CD4-positive, alpha-beta T cell (primary cell): Measurements from ENCODE around the gene SPECC1L. TPM values are rescaled to one million over a fixed set of nuclear protein-coding genes. Genes with fewer than 3 reads are reported as not detected.

ENCODE experiments used
- ATAC-seq: fragments of 200-7000 bp; cut with Tn5 transposase; one replicate; pipeline ENCODE4 v1.10.0; 2022; ENCODE audit warnings: mild to moderate bottlenecking; ENCODE audit not compliant: poor library complexity
- CTCF ChIA-PET: fragments of 350-600 bp; sonication (Branson Sonifier 250); formaldehyde crosslinking; loops from one replicate; lab custom pipeline; 2021; ENCODE audit warnings: antibody characterized with exemption, inconsistent platforms; lab: Charles Lee
- POLR2A ChIA-PET: fragments of 350-600 bp; sonication (Branson Sonifier 250); formaldehyde crosslinking; loops from one replicate; lab custom pipeline; 2021; ENCODE audit warnings: antibody characterized with exemption, inconsistent platforms; lab: Charles Lee
- DNase-seq, 14 experiments: peaks; one replicate each; pipeline ENCODE4 v3.0.0-alpha.2; 2013 to 2020; ENCODE audit warnings: mixed read lengths in 2 of 14
- H3K27ac ChIP-seq, 2 donors: one replicate each; pipeline versions ENCODE4 v1.5.1 to v1.7.0; 2013; ENCODE audit warnings: low read length in 2 of 2, low read depth in 1 of 2, mild to moderate bottlenecking in 1 of 2
- H3K27me3 ChIP-seq, 2 experiments: 1 replicate in 1 of 2; 2 replicates in 1 of 2; pipeline versions ENCODE4 v1.6.1 to v1.7.0; 2013; ENCODE audit warnings: low read length in 2 of 2, control low read depth in 1 of 2, mild to moderate bottlenecking in 1 of 2, moderate library complexity in 1 of 2; ENCODE audit not compliant: insufficient read depth in 2 of 2, control insufficient read depth in 1 of 2
- H3K36me3 ChIP-seq: one replicate; pipeline ENCODE4 v1.6.1; 2013; ENCODE audit warnings: low read length, control low read depth; ENCODE audit not compliant: insufficient read depth
- H3K4me1 ChIP-seq: one replicate; pipeline ENCODE4 v1.6.1; 2013; ENCODE audit warnings: low read length, control low read depth; ENCODE audit not compliant: insufficient read depth
- H3K4me3 ChIP-seq: one replicate; pipeline ENCODE4 v1.5.1; 2013; ENCODE audit warnings: mild to moderate bottlenecking, low read length, moderate library complexity
- H3K9me3 ChIP-seq, 2 experiments: 1 replicate in 1 of 2; 2 replicates in 1 of 2; pipeline versions ENCODE4 v1.6.1 to v1.7.0; 2013; ENCODE audit warnings: low read length in 2 of 2, mild to moderate bottlenecking in 2 of 2, control low read depth in 1 of 2, moderate library complexity in 1 of 2; ENCODE audit not compliant: control insufficient read depth in 1 of 2, insufficient read depth in 1 of 2
- H3K27ac Mint-ChIP-seq: one replicate; pipeline ENCODE4 v1.8.0; 2020; ENCODE audit warnings: mixed read lengths
- H3K27me3 Mint-ChIP-seq: one replicate; pipeline ENCODE4 v1.8.0; 2021; ENCODE audit warnings: mixed read lengths
- H3K36me3 Mint-ChIP-seq: one replicate; pipeline ENCODE4 v1.8.0; 2021; ENCODE audit warnings: low read depth, mixed read lengths
- H3K4me1 Mint-ChIP-seq: one replicate; pipeline ENCODE4 v1.8.0; 2021; ENCODE audit warnings: low read depth, mixed read lengths
- H3K4me3 Mint-ChIP-seq: one replicate; pipeline ENCODE4 v1.8.0; 2020; ENCODE audit warnings: mild to moderate bottlenecking, mixed read lengths
- H3K9me3 Mint-ChIP-seq: one replicate; pipeline ENCODE4 v1.8.0; 2020; ENCODE audit warnings: mixed read lengths
- CTCF ChIP-seq: fragments of 200-600 bp; IDR thresholded peaks from one replicate; pipeline ENCODE4 v1.8.0; 2022; ENCODE audit warnings: antibody characterized with exemption, mild to moderate bottlenecking
- intact Hi-C, 2 experiments: fragments of 100-400 bp; cut with DNase I in 1 of 2; cut with micrococcal nuclease in 1 of 2; formaldehyde crosslinking; loops; one replicate each; pipeline versions ENCODE4 v1.15.1 to v1.9.0; 2023 to 2025; cut with DNase I, micrococcal nuclease
- total RNA-seq, 174 experiments: library from RNA in 2 of 174; stranded (reverse) in 2 of 174; gene quantifications; one replicate each; pipeline ENCODE4 v1.2.3 and lab custom pipeline; 2021 to 2026

Gene SPECC1L
- total RNA-seq, 2 experiments from 2014 or later, result 27.5 to 31.8 TPM

DNA sequence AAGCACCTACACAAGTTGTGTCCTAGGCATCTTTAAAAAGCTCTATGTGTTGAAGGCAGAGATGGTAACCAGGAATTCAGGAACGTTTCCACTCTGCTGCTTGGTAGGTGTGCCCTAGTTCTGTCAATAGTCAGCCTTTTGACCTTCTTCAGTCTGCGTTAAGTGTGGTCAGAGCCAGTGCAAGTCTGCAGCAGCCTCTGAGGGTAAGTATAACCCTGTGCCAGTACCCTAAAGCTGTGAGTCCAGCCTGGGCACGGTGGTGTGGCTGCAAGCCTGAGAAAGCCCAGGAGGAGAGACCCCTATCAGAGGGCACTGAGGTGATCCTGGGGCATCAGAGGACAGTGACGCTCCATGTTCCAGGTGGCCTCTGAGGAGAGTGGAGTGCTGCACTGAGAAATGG is 80.0 kb downstream of the SPECC1L start:
- CTCF ChIA-PET, result no interaction called here
- DNase-seq (no peak), ATAC-seq (no peak)
- POLR2A ChIA-PET, result no interaction called here
- H3K27ac ChIP-seq, result no peak overlapping the region
- H3K4me1 ChIP-seq, result no peaks in the 10 kb centered on the region
- no peak for TF ChIP-seq CTCF
- Mint-ChIP-seq H3K27ac (no peak overlapping the region), H3K9me3 (no peaks in the 10 kb centered on the region), H3K4me1 (no peaks in the 10 kb centered on the region), H3K36me3 (peaks cover 94% of the 10 kb centered on the region), H3K4me3 (no peak overlapping the region), H3K27me3 (no peaks in the 10 kb centered on the region)
- H3K27me3 ChIP-seq, result no peaks in the 10 kb centered on the region
- no peak overlapping the region for H3K4me3 ChIP-seq
- peaks cover 0 to 6% of the 10 kb centered on the region in 2 experiments for H3K9me3 ChIP-seq
- intact Hi-C loops, result no loop called here
- H3K36me3 ChIP-seq, result peaks cover 68% of the 10 kb centered on the region

- CTCF ChIA-PET, result no interaction called here
Measured at GRCh38 chr22:24353121-24353520, 82.5 kb downstream of the SPECC1L start.

DNA sequence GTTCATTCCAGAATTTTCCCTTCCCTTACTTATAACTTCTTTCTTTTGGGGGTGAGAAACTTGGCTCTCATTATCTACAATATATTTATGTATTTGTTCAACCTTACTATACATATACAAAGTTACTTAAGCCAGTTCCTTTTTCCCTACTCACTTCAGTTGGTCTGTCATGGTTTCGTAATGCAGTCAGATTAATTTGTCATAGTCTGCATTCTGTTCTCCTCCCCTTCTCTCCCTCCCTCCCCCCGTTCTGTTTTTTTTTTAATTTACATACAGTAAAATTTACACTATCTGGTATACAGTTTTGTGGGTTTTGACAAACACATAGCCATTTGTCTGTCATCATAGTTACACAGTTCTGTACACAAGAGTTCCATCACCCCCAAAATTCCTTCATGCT is 84.9 kb downstream of the SPECC1L start:
- Histone ChIP-seq H3K4me3 (no peak overlapping the region), H3K36me3 (peaks cover 39% of the 10 kb centered on the region), H3K4me1 (no peaks in the 10 kb centered on the region), H3K27me3 (no peaks in the 10 kb centered on the region), H3K27ac (no peak overlapping the region), H3K9me3 (peaks cover 0 to 6% of the 10 kb centered on the region in 2 experiments)
- no peak for TF ChIP-seq CTCF
- H3K36me3 Mint-ChIP-seq, result peaks cover 94% of the 10 kb centered on the region
- H3K4me3 Mint-ChIP-seq, result no peak overlapping the region
- peaks cover 7% of the 10 kb centered on the region for H3K4me1 Mint-ChIP-seq
- no peaks in the 10 kb centered on the region for H3K27me3 Mint-ChIP-seq
- H3K27ac Mint-ChIP-seq, result no peak overlapping the region
- DNase-seq, result peak in 2 of 14 experiments; percentile 9 to 22
- no peaks in the 10 kb centered on the region for H3K9me3 Mint-ChIP-seq
- ChIA-PET POLR2A (no interaction called here), CTCF (no interaction called here)
- intact Hi-C loops, result no loop called here
- no peak for ATAC-seq

More at GRCh38 chr22:24353121-24353520, 82.5 kb downstream of the SPECC1L start:
- no peak overlapping the region for H3K4me3 ChIP-seq
- Mint-ChIP-seq H3K36me3 (peaks cover 94% of the 10 kb centered on the region), H3K27ac (no peak overlapping the region), H3K4me1 (no peaks in the 10 kb centered on the region), H3K4me3 (no peak overlapping the region), H3K9me3 (no peaks in the 10 kb centered on the region), H3K27me3 (no peaks in the 10 kb centered on the region)
- TF ChIP-seq CTCF, result no peak
- no peak overlapping the region for H3K27ac ChIP-seq
- intact Hi-C loops, result no loop called here
- peaks cover 54% of the 10 kb centered on the region for H3K36me3 ChIP-seq
- H3K9me3 ChIP-seq, result peaks cover 0 to 6% of the 10 kb centered on the region in 2 experiments
- no peak for ATAC-seq
- POLR2A ChIA-PET, result no interaction called here
- no peak for DNase-seq
- H3K4me1 ChIP-seq, result no peaks in the 10 kb centered on the region
- no peaks in the 10 kb centered on the region for H3K27me3 ChIP-seq
